ENCODE data around the gene RGPD8. TPM values are rescaled to one million over a fixed set of nuclear protein-coding genes. Genes with fewer than 3 reads are reported as not detected.

Gene RGPD8
- total RNA-seq, 4 donors from 2014 or later = 15.9 to 38.4 (median 18.3) TPM

DNA sequence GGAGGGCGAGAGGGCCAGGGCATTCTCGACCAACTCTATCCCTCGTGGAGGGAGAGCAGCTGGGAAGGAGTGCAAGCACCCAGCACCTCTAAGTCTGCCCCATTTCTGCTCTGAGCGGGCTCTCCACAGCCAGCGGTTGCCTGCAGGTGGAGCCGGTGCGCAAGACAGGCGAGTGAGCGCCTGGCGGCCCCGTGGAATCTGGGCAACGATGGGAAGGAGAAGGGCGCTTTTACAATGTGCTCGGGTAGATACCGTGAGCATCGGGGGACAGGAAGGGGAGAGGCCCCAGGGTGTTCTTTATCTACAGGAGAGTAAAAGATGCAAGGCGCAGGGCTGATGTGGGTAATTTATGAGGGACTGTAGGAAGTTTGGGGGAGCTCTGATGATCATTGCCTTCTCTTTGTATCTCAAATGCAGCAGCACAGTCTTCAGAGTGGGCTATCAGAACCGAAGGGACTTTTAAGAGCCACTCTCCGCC lies 47.6 kb upstream of the RGPD8 start:
- TF ChIP-seq EP300 (IDR thresholded peaks at IDR 0.05) (no peak), POLR2A (IDR thresholded peaks at IDR 0.05) (no peak), CTCF (IDR thresholded peaks at IDR 0.05) (peak; percentile 68 to 90 (median 74)), POLR2AphosphoS5 (IDR thresholded peaks at IDR 0.05) (no peak)
- WGBS, 2 donors (ENCODE audit: low coverage in 1 of 2) = 0% methylated on average over 2 to 5 of the region's 19 CpGs
- peak; percentile 82 for ATAC-seq
- Histone ChIP-seq H3K4me3 (peak overlapping the region; percentile 44 to 68), H3K4me1 (peaks cover 0 to 33% (median 18%) of the 10 kb centered on the region in 3 donors), H3K27me3 (no peaks in the 10 kb centered on the region), H3K36me3 (peaks cover 0 to 2% of the 10 kb centered on the region in 2 donors), H3K9me3 (no peaks in the 10 kb centered on the region), H3K27ac (peak overlapping the region; percentile 3 to 95 (median 87))

GRCh38 chr2:112480530-112481049 lies 47.1 kb upstream of the RGPD8 start:
- 11 to 42% methylated on average over 6 to 13 of the region's 20 CpGs for WGBS, 2 donors (ENCODE audit: low coverage in 1 of 2)
- no peaks in the 10 kb centered on the region for H3K27me3 ChIP-seq
- no peak for TF ChIP-seq CTCF (IDR thresholded peaks at IDR 0.05)
- TF ChIP-seq POLR2AphosphoS5 (IDR thresholded peaks at IDR 0.05) = no peak
- TF ChIP-seq POLR2A (IDR thresholded peaks at IDR 0.05) = no peak
- TF ChIP-seq EP300 (IDR thresholded peaks at IDR 0.05) = no peak
- H3K27ac ChIP-seq = peak overlapping the region in 3 of 4 donors; percentile 83 to 95 (median 91)
- peaks cover 0 to 33% (median 18%) of the 10 kb centered on the region in 3 donors for H3K4me1 ChIP-seq
- H3K4me3 ChIP-seq = peak overlapping the region in 1 of 2 donors; percentile 68
- H3K36me3 ChIP-seq = no peaks in the 10 kb centered on the region
- ATAC-seq = no peak
- no peaks in the 10 kb centered on the region for H3K9me3 ChIP-seq

- peaks cover 0 to 12% (median 6%) of the 10 kb centered on the region in 3 donors for H3K4me1 ChIP-seq
- H3K27ac ChIP-seq = no peak overlapping the region
- no peaks in the 10 kb centered on the region for H3K27me3 ChIP-seq
- H3K4me3 ChIP-seq = no peak overlapping the region
- TF ChIP-seq CTCF (IDR thresholded peaks at IDR 0.05) (no peak), POLR2AphosphoS5 (IDR thresholded peaks at IDR 0.05) (no peak), POLR2A (IDR thresholded peaks at IDR 0.05) (no peak)
- no peaks in the 10 kb centered on the region for H3K36me3 ChIP-seq
- 62 to 65% methylated on average over 3 to 6 of the region's 7 CpGs for WGBS, 2 donors (ENCODE audit: low coverage in 1 of 2)
- no peak for ATAC-seq
- no peaks in the 10 kb centered on the region for H3K9me3 ChIP-seq
These were observed 43.0 kb upstream of the RGPD8 start for GRCh38 chr2:112476434-112476833.

DNA sequence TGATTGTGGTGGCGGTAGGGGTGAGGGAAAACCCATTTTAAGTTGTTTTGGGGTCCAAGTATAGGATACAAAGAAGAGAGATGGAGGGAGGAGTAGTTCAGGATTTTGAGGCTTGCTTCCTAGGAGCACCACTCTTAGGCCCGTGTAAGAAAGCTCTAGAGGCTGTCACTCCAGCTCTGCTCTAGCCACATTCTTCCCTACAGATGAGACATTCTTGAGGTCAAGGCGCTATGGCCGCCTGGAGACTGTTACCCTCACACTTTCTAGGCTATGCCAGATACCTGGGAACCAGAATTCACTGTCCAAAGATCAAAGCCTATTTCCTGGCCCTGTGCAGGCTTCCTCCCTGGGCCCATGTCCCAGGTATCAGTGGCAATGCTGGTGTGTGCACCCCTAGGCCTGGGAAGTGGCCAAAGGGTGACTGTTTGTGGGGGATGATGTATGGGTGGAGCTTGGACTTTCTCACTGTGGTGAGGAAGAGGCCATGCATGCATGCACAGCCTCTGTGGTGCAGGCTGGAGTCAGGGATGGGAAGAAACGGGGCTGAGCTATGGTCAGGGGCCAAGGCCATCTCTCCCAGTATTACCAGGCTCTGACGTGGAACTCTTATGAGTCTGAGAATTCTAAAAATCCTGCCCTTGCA lies 41.5 kb upstream of the RGPD8 start:
- no peak for TF ChIP-seq POLR2A (IDR thresholded peaks at IDR 0.05)
- TF ChIP-seq EP300 (IDR thresholded peaks at IDR 0.05) = no peak
- TF ChIP-seq POLR2AphosphoS5 (IDR thresholded peaks at IDR 0.05) = no peak
- no peak for TF ChIP-seq CTCF (IDR thresholded peaks at IDR 0.05)
- WGBS, 2 donors (ENCODE audit: low coverage in 1 of 2) = 78% methylated on average over 3 to 6 of the region's 6 CpGs
- H3K4me3 ChIP-seq = no peak overlapping the region
- ATAC-seq = no peak
- H3K27ac ChIP-seq = no peak overlapping the region
- H3K27me3 ChIP-seq = no peaks in the 10 kb centered on the region
- H3K9me3 ChIP-seq = no peaks in the 10 kb centered on the region
- no peaks in the 10 kb centered on the region for H3K36me3 ChIP-seq
- H3K4me1 ChIP-seq = no peaks in the 10 kb centered on the region

Measured in gastroesophageal sphincter (tissue), 4 donors.